Measurements from ENCODE around the gene PBX1.

The PBX1 gene

GRCh38 chr1:164668491-164669400 lies 109.8 kb downstream of the PBX1 start:
- H3K27ac ChIP-seq: no peak overlapping the region
- no peak for TF ChIP-seq CTCF (conservative IDR thresholded peaks at IDR 0.05)

GRCh38 chr1:164670026-164670425 lies 111.0 kb downstream of the PBX1 start:
- H3K27ac ChIP-seq: no peak overlapping the region
- TF ChIP-seq CTCF (conservative IDR thresholded peaks at IDR 0.05): no peak

DNA sequence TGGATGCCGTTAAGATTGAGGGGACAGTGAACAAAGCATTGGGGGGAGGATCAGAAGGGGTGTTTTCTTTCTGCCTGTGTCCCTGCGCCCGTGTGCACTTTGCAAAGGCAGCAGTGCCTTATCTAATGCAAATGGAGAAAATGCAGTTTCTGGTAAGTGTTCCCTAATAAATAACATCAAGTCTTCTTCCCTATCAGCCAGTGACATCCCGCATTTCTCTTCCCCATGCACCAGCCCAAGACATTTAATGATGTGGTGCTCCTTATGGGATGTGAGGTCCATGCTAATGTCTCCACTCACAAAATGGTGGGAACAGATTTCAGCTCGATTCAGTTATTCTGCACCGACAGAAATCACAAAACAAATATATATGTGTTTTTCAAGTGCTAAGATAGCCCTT lies 111.8 kb downstream of the PBX1 start:
- no peak overlapping the region for H3K27ac ChIP-seq
- TF ChIP-seq CTCF (conservative IDR thresholded peaks at IDR 0.05): no peak

DNA sequence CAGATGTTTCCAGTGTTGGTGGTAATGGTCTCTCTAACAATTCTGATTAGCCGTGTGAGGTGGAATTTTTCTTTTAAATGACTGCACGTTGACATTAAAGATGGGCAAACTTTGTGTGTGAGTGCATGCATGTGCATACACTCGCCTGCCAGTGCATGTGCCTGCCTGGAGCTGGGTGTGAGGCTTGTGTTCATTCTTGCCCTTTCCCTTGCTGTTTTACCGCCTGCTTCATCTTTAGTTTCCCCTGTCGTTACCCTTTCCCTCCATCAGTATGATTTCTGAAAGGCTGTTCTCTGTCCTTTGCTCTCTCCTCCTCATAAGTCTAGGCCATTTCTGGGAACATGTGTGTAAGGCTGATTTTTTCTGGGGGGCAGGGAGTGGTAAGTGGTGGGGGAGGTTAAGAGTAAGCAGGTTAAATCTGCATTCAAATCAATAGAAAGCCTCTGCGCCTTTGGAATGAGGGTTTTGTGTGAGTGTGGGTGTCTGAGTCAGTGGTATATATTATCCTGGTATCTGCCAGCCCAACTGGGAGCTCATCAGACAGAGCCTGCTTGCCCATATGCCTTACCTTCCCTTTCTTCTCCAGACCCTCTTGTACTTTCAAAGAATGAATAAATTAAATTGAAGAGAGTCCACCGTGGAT lies 112.5 kb downstream of the PBX1 start:
- no peak overlapping the region for H3K27ac ChIP-seq
- no peak for TF ChIP-seq CTCF (conservative IDR thresholded peaks at IDR 0.05)

- no peak overlapping the region for H3K27ac ChIP-seq
- TF ChIP-seq CTCF (conservative IDR thresholded peaks at IDR 0.05): no peak
These were observed 113.1 kb downstream of the PBX1 start for GRCh38 chr1:164671966-164672571.

- TF ChIP-seq CTCF (conservative IDR thresholded peaks at IDR 0.05): no peak
- no peak overlapping the region for H3K27ac ChIP-seq
These were observed 113.6 kb downstream of the PBX1 start for GRCh38 chr1:164672588-164672987.

GRCh38 chr1:164673584-164674214 lies 114.7 kb downstream of the PBX1 start:
- peak; percentile 43 for TF ChIP-seq CTCF (conservative IDR thresholded peaks at IDR 0.05)

More at GRCh38 chr1:164673584-164674214, 114.7 kb downstream of the PBX1 start:
- H3K27ac ChIP-seq: no peak overlapping the region

Measured in VCaP (cell line).